Esophagus (tissue), 2 donors: Measurements from ENCODE around the gene TRIM67. TPM values are rescaled to one million over a fixed set of nuclear protein-coding genes. Genes with fewer than 3 reads are reported as not detected.

Experiments used
- H3K27ac ChIP-seq, 2 donors: one replicate each; pipeline ENCODE4 v1.5.1; 2013; ENCODE audit warnings: low read depth in 2 of 2, mild to moderate bottlenecking in 2 of 2, inconsistent platforms in 1 of 2, low read length in 1 of 2, moderate library complexity in 1 of 2
- H3K27me3 ChIP-seq, 2 donors: one replicate each; pipeline ENCODE4 v1.6.1; 2013; ENCODE audit warnings: low read length in 2 of 2, control low read depth in 1 of 2, mild to moderate bottlenecking in 1 of 2; ENCODE audit not compliant: insufficient read depth in 2 of 2, control insufficient read depth in 1 of 2
- H3K36me3 ChIP-seq, 2 donors: one replicate each; pipeline ENCODE4 v1.6.1; 2013; ENCODE audit warnings: low read length in 1 of 2; ENCODE audit not compliant: control insufficient read depth in 2 of 2, insufficient read depth in 2 of 2
- H3K4me1 ChIP-seq, 2 donors: one replicate each; pipeline ENCODE4 v1.6.1; 2013; ENCODE audit warnings: low read length in 1 of 2; ENCODE audit not compliant: control insufficient read depth in 2 of 2, insufficient read depth in 2 of 2
- H3K4me3 ChIP-seq, 2 donors: one replicate each; pipeline ENCODE4 v1.5.1; 2013; ENCODE audit warnings: low read length in 2 of 2, mild to moderate bottlenecking in 2 of 2, low read depth in 1 of 2, moderate library complexity in 1 of 2
- H3K9me3 ChIP-seq, 2 donors: one replicate each; pipeline ENCODE4 v1.6.1; 2013; ENCODE audit warnings: mild to moderate bottlenecking in 2 of 2, low read depth in 1 of 2, low read length in 1 of 2, moderate library complexity in 1 of 2; ENCODE audit not compliant: control insufficient read depth in 2 of 2, insufficient read depth in 1 of 2
- WGBS, 2 donors: extraction: QIAGEN DNeasy Blood & Tissue Kit; methylation state at CpG; one replicate each; pipeline ENCODE4 v1.1.7; 2013; 5-methylcytosine and 5-hydroxymethylcytosine counted together
- polyA plus RNA-seq, 2 donors: library from polyadenylated mRNA; stranded (reverse); fragments of 200-250 nt; gene quantifications; one replicate each; pipeline ENCODE4 v1.2.3, GENCODE V29; 2013
- donor health status: healthy with polysubstance abuse.
- donor health status: Bipolar disorder and iron deficiency.

The TRIM67 gene
- polyA plus RNA-seq, 2 donors, result under 0.01 TPM; not detected in 1

- WGBS, 2 donors, result 82 to 84% methylated on average over 3 of the region's 3 CpGs
- peaks cover 5 to 7% of the 10 kb centered on the region in 2 donors for H3K36me3 ChIP-seq
- H3K27me3 ChIP-seq, result no peaks in the 10 kb centered on the region
- no peaks in the 10 kb centered on the region for H3K4me1 ChIP-seq
- no peaks in the 10 kb centered on the region for H3K9me3 ChIP-seq
- H3K27ac ChIP-seq, result no peak overlapping the region
- no peak overlapping the region for H3K4me3 ChIP-seq
These were observed 90.5 kb downstream of the TRIM67 start for GRCh38 chr1:231252336-231252735.

DNA sequence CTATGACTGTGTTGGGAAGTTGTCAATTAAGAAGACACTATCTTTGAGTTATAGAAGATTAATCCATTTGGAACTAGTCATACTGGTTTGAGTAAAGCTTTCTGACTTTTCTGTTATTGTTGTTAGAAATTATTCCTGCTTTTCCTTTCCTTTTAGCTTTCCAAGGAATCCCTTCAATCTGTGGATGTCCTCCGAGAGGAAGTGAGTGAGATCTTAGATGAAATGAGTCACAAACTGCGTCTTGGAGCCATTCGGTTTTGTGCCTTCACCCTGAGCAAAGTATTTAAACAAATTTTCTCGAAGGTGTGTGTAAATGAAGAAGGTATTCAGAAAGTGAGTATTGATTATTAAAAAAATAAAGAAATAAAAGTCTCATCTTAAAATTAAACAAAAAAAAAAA, 98.5 kb downstream of the TRIM67 start:
- H3K9me3 ChIP-seq, result no peaks in the 10 kb centered on the region
- no peak overlapping the region for H3K4me3 ChIP-seq
- no peak overlapping the region for H3K27ac ChIP-seq
- WGBS, 2 donors, result 86 to 91% methylated on average over 4 of the region's 4 CpGs
- no peaks in the 10 kb centered on the region for H3K27me3 ChIP-seq
- H3K36me3 ChIP-seq, result peaks cover 8 to 10% of the 10 kb centered on the region in 2 donors
- no peaks in the 10 kb centered on the region for H3K4me1 ChIP-seq

DNA sequence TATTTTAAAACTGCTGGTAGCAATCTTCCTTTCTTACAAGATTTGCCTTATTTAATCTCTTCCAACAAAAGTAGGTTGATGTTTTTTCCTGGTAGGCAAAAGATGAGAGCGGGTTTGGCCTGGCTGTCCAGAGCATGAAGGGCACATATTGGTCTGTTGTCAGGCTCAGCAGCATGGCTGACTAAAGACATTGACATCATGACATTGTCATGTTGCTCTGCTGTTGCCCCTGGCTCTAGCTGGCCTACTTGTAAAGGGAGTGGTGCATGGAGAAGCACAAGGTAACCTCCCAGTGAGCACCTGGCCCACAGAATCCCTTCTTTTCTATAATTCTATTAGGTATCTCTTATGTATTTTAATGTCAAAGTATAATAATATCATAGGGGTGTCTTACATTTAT, 102.8 kb downstream of the TRIM67 start:
- Histone ChIP-seq H3K4me3 (no peak overlapping the region), H3K9me3 (no peaks in the 10 kb centered on the region), H3K27ac (no peak overlapping the region), H3K4me1 (no peaks in the 10 kb centered on the region), H3K36me3 (peaks cover 4 to 18% of the 10 kb centered on the region in 2 donors), H3K27me3 (no peaks in the 10 kb centered on the region)
- 92 to 100% methylated on average over 1 of the region's 1 CpG for WGBS, 2 donors

DNA sequence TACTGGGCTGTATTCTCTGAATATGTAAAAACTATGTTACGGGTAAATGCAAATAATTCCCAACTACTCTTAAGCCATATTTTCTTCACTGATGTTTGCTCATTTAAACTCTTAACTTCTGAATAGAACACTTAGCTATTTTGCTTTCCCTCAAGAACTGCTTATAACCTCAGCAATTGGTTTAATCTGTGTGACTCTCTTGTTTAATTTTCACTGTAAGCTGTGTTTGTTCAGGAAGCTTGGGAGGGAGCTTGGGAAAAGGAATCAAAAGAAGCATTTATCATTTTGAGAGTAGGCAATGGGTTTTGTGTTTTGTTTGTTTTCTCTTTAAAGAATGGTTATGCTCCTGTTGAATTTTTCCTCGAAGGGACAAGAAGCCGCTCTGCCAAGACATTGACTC, 103.5 kb downstream of the TRIM67 start:
- no peaks in the 10 kb centered on the region for H3K9me3 ChIP-seq
- H3K4me1 ChIP-seq, result no peaks in the 10 kb centered on the region
- H3K4me3 ChIP-seq, result no peak overlapping the region
- WGBS, 2 donors, result 84 to 89% methylated on average over 3 of the region's 3 CpGs
- H3K27me3 ChIP-seq, result no peaks in the 10 kb centered on the region
- H3K27ac ChIP-seq, result no peak overlapping the region
- H3K36me3 ChIP-seq, result peaks cover 4 to 23% of the 10 kb centered on the region in 2 donors

DNA sequence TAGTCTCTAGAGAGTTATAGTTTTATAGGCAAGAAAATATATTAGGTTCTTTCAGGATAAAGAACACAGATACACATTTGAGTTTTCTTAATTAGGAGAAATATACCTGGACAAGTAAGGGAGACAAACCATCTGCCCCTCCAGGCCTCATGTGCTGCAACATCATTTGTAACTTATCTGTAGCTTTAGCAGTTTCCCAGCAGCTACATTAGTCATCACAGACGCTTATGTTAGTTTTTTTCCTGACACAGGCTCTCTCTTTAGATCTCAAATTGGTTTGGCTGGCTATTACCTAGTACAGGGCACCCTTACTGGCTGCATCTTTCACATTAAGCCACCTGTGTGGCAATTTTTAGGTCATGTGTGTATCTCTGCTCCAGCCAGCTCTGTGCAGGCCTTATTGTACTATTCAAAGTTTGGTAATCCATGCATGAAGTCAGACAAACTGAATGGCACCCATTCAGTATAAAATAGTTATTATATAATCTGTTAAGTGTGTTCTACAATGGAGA, 105.0 kb downstream of the TRIM67 start:
- Histone ChIP-seq H3K4me3 (no peak overlapping the region), H3K4me1 (no peaks in the 10 kb centered on the region), H3K9me3 (no peaks in the 10 kb centered on the region), H3K36me3 (peaks cover 7 to 27% of the 10 kb centered on the region in 2 donors), H3K27me3 (no peaks in the 10 kb centered on the region), H3K27ac (no peak overlapping the region)
- WGBS, 2 donors, result 77 to 87% methylated on average over 1 of the region's 1 CpG

Other genes with a start within 250 kb of the TRIM67 start
- gene TTC13, start 183.2 kb upstream of the TRIM67 start, polyA plus RNA-seq, result 1 to 10 TPM; 5.0 to 7.6 TPM
- 10 to 100 TPM; 21.0 to 38.3 TPM for gene ARV1, start 183.0 kb upstream of the TRIM67 start, polyA plus RNA-seq
- 1 to 10 TPM; 6.1 to 6.7 TPM for gene FAM89A, start 121.8 kb upstream of the TRIM67 start, polyA plus RNA-seq
- 10 to 100 TPM; 18.5 to 33.1 TPM for gene GNPAT, start 79.2 kb downstream of the TRIM67 start, polyA plus RNA-seq
- gene EXOC8, start 175.8 kb downstream of the TRIM67 start, polyA plus RNA-seq, result 1 to 10 TPM; 3.0 to 3.6 TPM
- 1 to 10 TPM; 3.7 to 5.0 TPM for gene SPRTN, start 176.2 kb downstream of the TRIM67 start, polyA plus RNA-seq